GM21786 (cell line): ENCODE data around the gene ARHGAP4.

Experiments used
- ATAC-seq: cut with Tn5 transposase; IDR thresholded peaks from one replicate; pipeline ENCODE4 v1.9.1; 2021; ENCODE audit not compliant: unreplicated experiment

The ARHGAP4 gene

DNA sequence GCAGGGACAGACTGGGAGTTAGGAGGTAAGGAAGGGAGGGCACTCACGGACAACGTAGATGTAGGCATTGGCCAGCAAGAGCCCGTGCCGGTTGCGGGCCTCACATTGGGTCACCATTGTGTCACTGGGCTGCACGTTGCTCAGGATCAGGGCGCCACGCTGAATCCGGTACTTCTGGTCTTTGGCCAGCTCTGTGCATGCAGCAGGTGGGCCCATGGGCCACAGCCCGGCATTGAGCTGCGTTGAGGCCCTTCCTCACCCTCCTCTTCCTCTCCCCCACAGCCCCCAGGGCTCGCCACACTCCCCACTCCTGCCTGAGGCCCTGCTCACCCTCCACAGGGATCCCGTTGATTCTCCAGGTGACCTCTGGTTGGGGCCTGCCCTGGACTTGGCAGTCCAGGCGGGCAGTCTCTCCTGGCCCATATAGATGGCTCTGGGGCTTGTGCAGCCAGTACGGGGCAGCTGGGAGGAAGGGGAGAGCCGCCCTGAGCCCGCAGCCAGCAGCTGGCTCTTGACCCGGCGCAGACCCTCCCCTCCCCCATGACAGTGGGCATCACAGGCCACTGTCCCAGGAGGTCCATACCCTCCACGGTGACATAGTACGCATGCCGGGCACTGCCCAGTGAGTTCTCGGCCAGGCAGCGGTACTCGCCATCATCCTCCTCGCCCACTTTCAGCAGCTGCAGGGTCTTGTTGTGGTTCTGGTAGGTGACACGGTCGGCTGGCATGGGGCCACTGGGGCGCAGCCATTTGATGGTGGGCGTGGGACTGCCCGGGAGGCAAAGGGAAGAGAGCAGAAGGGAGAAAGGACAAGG, 56.4 kb downstream of the ARHGAP4 start:
- ATAC-seq = no peak

DNA sequence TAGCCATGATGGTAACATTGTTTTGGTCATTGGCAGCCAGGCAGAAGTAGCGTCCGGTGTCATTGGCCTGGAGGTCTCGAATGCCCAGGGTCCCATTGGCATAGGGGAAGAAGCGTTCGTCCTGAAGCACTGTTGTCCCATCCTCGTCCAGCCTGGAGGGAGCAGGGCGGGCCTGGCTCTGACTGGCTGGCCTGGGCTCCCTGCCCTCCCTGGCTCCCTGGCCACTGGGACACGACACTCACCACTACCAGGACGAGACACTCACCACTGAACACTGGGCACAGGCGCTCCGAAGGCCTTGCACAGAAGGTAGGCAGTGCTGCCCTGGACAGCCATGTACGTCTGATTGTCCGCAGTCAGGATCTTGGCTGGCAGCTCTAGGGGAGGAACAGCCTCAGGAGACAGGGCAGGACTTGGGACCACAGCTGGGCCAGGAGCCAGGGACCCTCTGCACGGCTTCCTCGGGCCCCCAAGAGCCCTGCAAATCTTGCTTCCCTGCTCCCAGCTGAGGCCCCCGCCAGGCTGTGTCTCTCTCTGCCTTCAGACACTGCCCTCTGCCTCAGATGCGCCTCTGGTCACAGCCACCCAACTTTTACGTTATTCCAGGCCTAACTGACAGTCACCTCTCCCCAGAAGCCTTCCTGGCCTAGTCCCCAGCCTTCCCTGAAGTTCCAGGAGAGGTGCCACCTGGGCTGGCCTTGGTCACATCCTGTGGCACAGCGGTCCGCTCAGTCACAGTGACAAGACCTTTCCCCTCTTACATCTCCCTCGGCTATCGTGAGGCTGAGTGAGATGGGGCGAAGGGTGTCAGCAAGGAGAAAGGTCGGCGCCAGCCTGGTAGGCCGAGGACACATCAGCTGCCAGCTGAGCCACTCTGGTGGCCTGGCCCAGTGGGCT, 57.2 kb downstream of the ARHGAP4 start:
- ATAC-seq = no peak

DNA sequence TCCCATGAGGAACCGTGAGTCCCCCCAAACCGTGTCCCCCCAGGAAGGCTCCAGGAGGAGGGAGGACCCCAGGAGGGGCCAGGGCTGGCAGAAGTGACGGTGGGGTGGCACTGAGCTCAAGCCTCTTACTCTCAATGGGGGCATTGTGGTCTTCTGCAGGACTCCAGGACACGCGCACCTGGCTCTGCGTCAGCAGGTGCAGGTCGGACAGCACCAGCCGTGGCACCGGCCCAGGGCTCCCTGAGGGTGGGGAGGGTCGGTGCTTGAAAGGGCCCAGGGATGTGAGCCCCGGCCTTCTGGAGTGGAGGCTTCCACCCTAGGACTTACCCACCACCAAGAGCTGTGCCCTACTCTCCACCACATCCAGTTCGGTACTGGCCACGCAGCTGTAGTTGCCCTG, 58.4 kb downstream of the ARHGAP4 start:
- ATAC-seq = no peak

DNA sequence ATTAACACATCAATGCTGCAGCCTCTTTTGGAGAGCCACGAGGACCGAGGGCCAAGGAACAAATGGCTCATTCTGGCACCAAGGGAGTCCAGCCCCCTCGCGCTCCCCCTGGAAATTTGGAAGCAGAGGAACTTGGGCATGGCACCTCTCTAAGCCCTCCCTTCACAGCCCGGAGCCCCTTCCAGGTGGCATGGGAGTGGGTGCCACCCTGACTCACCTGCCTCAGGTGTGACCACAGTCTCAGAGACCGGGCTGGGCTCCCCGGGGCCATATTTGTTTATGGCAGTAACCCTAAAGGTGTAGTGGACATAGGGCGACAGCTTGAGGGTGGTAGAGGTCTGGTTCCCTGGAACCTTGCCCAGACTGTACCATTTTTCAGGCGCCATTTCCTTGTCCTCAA, 58.9 kb downstream of the ARHGAP4 start:
- no peak for ATAC-seq

DNA sequence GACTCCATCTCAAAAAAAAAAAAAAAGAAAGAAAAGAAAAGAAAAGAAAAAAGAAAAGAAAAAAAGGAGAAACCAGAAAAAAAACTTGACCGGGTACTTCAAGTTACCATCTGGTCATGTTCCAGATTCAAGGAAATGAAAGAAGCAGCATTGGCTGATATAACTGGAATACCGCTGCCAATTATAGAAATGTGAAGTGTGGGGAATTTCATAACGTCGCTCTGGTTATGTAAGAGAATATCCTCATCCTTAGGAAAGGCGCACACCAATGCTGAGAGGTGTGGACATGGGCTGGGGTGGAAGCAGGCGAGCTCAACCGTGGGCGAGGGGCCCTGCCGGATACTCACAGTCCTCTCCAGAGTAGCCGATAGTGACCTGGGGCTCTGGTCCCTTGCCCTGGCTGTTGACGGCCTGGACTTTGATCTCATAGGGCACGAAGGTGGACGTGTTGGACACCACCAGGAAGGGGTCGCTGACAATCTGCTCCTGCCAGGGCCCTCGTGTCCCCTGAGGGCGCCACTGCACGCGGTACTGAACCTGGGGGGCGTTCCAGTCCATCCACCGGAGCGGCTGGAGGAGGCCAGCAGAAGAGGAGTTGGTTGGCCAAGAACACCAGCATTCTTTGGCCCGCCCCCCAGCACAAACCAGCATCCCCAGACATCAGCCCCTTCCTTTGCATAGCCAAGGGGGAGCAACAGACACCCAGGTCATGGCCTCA, 59.6 kb downstream of the ARHGAP4 start:
- ATAC-seq = no peak

DNA sequence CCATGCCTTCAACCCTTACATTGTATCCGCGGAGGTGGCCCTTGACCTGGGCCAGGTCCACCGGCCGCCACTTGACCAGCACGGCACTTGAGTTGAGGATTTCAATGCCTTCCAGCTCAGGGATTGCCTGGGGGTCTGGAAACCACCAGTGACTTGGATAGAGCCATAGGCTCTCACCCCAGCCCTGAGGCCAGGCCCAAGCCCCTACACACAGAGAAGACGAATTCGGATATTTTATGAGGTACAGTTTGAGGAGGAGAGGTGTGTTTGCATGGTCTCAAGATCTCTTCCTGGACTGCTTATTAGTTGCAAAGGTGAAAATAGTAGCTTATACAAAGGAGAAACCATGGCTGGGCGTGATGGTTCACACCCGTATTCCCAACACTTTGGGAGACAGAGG, 60.4 kb downstream of the ARHGAP4 start:
- no peak for ATAC-seq

DNA sequence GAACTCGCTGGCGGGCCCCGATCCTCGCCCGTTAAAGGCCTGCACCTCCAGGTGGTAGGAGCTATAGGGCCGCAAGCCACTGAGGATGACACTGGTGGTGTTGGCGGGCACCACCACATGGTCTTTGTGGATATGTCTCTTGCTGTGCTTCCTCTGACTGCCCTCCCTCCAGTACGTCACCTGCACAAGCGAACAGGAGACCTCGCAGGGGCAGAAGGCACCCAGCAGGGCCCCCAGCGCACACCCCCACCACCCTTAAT, 60.8 kb downstream of the ARHGAP4 start:
- no peak for ATAC-seq

DNA sequence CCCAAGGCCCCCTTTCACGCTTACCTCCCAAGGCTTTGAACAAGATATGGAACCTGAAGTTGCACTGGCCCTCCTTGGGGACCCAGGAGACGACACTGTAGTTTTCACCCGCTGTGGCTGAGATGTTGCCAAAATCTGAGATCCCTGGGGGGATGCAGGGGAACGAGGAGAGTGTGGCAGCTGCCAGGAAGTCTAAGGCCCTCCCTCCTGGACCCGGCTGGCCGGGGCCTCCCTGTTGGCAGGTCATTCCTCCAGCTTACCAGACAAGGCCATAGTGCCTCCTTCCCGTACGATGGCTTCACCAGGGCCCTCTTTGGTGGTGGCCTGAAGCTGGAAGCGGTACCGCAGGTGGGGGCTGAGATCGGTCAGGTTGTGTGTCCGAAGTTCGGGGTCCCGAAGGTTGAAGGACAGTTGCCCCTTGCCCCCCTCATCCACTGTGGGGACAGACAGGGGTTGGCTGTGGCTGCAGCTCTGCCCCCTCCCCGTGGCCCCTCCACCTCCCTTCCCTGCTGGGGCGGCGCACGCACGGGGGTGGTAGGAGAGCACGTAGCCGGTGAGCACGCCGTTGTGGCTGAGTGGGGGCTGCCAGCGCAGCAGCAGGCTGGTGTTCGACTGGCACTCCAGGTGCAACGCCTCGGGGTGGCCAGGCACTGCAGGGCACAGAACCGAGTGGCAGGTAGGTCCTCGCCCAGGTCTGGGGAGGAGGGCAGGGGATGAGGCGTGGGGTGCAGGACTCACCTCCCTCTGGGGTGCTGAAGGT, 61.3 kb downstream of the ARHGAP4 start:
- no peak for ATAC-seq

DNA sequence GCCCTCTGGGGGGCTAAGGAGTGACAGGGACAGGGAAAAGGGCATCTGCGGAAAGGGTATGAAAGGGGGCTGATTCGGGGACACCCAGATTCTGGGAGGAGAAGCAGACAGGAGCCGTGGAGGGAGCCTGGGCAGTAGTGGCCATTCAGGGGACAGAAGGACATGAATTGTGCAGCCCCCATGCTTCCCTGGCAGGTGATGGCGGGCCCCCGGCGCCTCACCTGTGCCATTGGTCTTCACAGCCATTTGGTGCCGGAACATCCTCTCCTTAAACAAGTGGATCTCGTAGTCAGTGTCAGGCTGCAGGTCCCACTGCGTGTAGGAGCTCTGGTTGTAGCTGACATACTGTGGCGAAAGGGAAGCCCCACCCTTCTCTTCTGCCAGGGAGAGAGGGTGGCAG, 62.0 kb downstream of the ARHGAP4 start:
- ATAC-seq = no peak

DNA sequence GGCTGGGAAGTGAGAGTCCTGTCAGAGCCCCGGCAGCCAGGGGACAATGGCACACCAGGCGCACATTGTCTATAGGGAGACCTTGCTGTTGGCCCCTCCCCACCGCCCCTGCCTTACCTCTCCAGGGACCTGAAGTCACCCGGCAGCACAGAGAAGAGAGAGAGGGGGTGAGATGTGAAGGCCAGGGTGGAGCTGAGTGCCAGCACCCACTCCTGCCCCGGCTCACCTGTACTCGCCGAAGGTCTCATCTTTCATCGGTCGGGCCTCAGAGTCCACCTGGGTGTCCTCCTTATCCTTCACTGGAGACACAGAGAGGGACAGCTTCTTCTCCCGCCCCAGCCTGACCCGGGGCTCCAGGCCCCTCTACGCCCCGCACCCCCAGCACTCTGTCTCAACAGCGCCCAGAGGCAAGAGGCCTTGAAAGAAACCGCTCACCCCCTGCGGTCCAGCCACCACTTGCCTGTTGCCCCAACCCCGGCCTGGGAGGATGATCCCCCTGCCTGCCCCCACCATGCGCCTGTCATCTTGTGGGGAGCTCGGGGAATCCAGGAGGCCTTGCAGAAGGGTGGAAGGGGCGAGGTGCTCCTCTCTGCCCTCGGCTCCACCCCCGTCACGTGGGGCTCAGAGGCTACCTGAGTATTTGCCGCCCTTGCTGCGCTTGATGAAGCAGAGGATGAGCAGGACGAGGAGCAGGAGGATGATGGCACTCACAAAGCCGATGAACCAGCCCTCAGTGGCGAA, 62.6 kb downstream of the ARHGAP4 start:
- ATAC-seq = no peak

DNA sequence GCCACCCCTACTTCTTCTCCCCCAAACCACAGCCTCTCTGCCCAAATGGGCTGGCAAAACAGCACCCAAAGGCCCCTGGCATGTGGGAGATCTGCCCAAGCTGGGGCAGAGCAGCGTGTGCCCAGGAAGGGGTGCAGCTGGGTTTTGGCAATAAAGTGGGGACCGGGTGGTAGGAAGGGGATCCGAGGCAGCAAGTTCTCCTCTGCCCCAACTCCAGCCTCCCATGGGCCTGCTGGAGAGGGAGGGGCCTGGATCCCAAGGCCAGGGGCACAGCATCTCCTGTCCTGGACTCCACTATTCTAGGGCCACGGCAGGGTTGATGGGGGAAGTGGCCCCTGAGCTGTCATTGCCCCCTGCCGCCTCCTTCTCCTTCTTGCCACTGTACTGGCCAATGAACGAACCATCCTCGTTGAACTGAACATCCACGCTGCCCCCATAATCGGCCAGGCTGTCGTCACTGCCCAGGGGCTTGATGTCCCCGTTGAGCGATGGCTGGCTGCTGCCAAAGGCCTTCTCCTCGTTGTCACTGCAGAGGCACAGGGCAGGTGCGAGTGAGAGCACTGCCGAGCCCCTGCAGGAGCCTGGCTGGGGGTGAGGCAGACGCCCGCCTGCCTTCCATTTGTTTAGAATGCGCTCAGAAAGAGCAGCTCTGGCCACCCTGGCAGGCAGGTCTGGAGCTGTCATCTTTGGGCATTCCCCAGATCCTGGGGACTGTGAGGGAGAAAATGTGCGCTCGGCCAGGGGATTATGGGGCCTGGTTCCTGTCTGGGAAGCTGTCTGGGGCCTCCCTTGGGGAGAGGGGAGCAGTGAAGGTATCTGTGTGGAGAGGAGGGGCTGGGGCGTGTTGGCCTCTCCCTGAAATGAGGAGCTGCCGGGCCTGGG, 63.5 kb downstream of the ARHGAP4 start:
- no peak for ATAC-seq

DNA sequence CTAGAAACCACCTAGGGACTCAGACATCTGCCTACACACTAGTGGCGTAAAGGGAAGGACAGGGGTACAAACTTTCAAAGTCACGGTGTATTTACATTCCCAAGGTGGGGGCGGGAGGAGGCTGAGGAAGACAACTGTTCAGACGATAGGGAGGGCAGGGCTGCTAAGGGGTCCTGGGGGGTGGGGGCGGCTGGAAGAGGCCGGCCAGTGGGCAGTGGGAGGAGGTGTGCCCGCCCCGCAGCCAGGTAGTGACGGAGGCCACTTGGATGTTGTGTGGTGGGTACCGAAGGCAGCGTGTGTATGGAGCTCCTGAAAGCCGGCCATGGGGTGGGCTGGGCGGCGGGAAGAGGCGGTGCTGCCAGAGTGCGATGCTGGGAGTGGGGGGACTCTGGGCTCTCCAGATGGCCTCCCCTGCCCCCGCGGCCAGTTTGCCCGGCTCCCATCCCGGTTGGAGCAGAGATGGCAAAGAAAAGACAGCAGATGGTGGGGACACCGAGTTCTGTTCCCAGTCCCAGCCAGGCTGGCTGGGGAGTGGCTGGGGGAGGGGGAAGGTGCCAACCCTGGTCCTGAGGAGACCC, 64.2 kb downstream of the ARHGAP4 start:
- ATAC-seq = no peak

DNA sequence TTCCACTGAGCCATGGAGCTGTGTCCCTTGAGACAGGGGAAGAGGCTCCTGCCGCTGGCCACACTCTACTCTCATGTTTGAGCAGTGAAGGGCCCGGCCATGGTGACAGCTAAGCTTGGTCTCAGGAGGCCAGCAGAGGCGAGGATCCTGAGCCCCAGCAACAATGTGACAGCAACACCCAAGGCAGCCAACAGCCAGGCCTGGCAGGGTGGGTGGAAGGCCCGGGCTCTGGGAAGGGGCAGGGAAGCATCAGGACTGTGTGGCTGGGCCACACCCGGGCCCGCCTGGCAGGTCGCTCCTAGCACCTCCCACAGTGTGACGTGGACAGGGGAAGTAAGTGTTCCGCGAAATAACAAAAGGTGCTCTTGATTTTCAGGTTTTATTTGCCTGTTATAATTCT, 64.9 kb downstream of the ARHGAP4 start:
- no peak for ATAC-seq
